ENCODE results near the gene ZNF280D.

The ZNF280D gene

DNA sequence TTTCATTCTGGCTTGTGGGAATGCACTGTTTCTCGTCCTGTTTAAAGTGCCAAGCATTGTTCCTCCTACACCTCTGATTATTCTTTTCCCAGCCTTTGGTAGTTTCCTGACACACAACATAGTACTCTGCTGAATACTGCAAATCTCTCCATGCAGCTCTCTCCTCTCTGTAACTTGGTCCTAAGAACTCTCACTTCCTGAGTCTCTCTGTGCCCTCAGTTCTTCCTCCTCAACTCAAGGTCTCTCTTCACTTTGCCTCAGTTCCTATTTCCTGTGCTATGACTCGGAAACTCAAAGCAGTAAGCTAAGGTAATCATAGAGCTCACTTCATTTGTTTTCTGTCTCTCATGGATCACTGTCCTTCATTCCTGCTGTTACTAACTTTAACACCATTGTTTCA, 113.4 kb downstream of the ZNF280D start:
- no peak for DNase-seq

DNA sequence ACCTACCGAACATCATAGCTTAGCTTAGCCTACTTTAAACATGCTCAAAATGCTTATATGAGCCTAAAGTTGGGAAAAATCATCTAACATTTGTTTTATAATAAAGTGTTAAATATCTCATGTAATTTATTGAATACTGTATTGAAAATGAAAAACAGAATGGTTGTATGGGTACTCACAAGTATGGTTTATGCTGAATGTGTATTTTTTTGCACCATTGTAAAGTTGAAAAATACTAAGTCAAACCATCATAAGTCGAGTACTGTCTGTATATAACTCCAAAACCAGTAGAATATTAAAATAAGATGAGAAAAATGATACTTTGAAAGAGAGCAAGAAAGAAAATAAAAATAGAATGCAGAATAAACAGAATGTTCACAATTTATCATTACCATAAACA, 115.7 kb downstream of the ZNF280D start:
- no peak for DNase-seq

DNA sequence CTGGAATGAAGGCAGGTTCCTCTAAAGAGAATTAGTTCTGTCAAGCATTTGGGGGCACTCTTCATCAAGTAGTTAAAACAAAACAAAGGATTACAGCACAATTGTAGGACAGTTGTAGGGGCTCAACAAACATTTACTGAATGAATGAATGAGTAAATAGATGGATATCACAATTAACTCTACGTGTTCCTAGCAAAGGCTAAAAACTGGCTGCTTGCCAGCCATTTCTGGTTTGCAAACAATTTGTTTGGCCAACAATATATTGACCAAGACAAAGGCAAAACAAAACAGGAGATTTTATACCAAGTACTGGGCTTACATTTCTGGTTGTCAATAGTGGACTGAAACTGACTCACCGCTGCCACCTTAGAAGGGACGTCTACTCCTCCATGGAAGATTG, 116.8 kb downstream of the ZNF280D start:
- no peak for DNase-seq

DNA sequence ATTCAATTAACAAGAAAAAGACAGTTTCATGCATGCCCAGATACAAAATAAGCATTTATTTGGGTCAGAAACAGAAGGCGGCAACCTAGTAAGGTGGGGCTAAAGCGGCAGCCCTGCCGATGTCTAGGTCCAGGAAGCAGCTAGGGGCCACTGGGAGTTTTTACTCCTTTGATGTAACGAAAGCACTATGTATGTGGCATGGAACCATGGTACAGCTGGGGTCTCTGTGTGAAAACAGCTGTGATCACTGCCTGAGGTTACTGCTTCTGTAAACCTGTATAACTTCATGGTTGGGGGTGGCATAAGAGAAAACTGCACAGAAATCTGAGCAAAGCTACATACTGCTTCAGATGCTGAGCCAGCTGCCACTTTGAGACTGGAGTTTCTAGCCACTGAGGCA, 119.5 kb downstream of the ZNF280D start:
- DNase-seq = no peak

DNA sequence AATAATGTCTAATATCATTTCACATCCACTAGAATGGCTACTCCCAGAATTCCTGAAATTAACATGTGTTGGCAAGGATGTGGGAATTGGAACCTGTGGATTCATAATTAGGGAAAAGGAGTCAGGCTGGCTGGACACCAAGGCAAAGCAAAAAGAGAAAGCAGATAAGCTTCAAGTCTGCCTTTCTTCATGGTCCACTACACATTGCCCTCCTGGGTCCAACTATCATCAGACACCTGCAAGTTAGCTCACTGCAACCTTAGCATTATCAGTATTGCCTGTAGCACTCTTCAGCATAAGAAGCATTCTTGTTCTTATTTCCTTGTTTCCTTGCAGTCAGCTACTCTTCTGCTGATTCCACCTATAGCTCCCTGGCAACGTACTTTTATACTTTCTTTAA, 124.3 kb downstream of the ZNF280D start:
- no peak for DNase-seq

DNA sequence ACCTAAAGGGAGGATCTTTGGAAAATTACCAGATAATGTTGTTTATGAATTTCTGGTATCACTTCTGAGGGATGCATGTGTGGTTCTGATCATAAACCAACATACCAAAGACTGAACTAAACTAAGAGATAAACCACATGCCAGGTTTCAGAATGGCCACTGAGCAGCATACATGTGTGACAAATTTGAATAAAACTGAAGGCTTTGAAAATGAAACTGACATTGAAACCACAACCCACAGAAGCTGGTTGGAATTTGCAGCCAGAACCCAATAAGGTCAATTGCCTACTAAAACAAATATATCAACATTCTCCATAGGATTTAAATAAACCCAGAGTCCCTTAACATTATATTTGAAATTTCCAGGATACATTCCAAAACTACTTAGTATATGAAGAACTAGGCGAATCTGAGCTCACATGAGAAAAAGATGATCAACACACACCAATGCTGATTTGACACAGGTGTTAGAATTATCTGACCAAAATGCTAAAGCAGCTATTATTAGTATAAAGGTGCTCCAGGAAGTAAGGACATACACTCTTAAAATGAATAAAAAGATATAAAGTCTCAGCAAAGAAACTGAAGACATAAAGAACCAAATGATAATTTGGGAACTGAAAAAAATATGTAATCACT, 125.0 kb downstream of the ZNF280D start:
- no peak for DNase-seq

DNA sequence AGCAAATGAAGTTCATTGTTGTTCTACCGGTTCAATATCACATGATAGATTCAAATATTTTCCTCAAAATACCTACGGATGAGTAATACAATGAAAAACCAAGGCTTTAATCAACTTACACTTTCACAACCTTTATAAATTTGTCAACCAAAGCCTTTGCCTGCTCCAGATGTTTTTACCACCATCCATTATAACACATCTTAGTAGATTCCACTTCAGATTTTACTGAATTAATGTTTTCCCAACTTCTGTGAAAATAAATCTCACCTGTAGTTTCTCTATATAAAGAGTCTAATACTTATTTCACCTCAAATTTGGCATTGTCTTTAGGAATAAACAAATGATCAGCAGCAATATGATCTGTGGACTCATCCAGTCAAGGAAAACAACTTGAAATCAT, 131.1 kb downstream of the ZNF280D start:
- DNase-seq = no peak

DNA sequence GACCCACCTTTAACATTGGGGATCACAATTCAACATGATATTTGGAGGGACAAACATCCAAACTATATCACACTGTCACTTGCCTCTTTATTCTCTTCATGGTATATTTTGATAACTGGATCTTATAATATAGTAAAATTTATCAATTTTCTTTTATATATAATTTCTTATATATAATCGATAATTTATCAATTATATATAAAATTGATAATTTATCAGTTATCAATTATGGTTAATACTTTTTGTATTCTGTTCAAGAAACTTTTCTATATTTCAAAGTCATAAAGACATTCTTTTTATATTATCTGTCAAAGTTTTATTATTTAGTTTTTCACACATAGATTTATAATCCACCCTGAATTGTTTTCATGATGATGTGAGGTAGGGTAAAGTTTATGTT, 132.9 kb downstream of the ZNF280D start:
- no peak for DNase-seq

DNA sequence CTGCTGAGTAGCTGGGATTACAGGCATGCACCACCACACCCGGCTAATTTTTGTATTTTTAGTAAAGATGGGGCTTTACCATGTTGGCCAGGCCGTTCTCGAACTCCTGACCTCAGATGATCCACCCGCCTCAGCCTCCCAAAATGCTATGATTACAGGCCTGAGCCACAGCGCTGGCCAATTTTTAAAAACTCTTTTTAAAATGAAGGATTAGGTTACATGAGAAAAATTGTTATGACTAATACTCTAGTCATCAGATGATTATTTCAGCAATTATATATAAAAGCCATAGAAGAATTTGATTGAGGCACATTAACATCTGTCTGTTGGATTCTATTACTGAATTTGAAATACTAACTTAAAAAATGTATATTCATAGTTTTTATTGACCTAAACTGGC, 134.3 kb downstream of the ZNF280D start:
- no peak for DNase-seq

DNA sequence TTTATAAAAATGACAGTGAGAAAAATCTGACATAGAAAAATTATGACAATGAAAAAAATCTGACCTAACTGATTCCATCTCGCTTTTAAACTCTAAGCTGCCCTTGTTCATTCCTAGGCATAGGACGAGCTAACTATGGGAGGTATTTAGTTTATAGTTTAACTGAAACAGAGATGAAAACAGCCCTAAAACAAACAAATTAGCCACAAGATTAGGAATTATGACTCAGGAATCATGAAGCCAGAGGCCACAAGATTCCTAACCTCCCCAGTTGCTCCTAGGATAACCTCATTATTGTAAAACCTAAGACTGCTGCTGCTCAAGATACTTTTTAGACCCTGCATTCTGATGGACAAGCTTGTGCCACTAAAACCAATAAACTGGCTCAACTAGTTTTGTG, 145.6 kb downstream of the ZNF280D start:
- DNase-seq = no peak

DNA sequence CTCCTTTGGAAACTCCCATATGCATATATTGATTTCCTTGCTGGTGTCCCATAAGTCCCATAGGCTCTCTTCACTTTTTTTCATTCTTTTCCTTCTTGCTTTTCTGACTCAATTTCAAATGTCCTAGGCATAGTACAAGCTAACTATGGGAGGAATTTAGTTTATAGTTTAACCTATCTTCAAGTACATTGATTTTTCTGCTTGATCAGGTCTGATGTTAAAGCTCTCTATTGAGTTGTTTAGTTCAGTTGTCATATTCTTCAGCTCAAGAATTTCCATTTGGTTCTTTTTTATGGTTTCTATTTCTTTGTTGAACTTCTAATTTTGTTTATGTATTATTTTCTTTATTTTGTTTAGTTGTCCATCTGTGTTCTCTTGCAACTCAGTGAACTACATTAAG, 147.1 kb downstream of the ZNF280D start:
- DNase-seq = no peak

DNA sequence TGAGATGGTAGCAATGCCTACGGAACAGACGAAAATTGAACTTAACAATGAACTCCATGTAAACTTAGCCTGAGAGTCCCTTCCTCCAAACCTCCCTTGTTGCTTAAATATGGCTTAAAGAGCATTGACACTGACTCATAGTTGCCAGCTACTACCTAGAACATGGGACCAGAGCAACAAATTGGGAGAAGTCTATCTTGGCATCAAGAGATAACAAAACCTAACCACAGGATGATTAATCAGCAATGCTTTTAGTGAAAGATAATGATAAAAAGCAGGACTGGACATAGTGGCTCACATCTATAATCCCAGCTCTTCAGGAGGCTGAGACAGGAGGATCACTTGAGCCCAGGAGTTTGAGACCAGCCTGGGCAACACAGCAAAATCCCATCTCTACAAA, 150.5 kb downstream of the ZNF280D start:
- no peak for DNase-seq

Data from NCI-H1092 treated with DMSO at 0.1 percent for 48 hours (cell line).